OCI-M2 (cell line): ENCODE measurements around the gene SCN3A.

Source experiments
- DNase-seq: peaks from one replicate; lab custom pipeline; 2025; ENCODE audit not compliant: unreplicated experiment; lab: John Stamatoyannopoulos, UW

SCN3A gene

DNA sequence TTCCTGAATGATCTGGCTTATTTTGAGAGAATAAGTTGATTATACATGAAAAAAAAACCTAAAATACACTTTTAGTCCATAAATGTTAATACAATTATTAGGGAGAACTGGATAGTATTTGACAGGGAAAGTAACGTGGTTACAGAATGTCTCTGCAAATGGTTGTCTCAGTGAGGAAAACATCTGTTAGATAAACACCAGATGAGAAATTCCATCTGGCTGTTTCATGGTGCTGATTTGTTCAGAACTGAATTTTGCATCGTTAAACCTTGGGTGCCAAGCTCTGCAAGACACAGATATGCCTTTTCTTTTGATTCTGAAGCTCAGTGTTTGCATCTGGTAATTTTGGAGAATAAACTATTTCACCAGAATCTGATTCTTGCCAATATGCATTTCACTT lies 90.4 kb downstream of the SCN3A start:
- DNase-seq = no peak

DNA sequence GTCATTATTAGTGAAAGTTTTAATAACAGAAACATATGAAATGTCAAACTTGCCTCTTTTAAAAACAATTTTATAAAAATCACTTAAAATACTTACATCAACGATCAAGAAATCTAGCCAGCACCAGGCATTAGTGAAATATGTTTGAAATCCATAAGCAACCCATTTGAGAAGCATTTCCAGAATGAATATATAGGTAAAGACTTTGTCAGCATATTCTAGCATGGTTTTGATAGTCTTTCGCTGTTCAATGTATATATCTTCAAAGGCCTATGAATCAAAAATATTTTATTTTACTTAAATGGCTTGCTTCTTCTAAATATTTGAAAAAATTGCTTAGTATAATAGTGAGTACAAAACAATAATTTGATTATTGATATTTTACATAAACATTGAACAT lies 91.1 kb downstream of the SCN3A start:
- DNase-seq = no peak

DNA sequence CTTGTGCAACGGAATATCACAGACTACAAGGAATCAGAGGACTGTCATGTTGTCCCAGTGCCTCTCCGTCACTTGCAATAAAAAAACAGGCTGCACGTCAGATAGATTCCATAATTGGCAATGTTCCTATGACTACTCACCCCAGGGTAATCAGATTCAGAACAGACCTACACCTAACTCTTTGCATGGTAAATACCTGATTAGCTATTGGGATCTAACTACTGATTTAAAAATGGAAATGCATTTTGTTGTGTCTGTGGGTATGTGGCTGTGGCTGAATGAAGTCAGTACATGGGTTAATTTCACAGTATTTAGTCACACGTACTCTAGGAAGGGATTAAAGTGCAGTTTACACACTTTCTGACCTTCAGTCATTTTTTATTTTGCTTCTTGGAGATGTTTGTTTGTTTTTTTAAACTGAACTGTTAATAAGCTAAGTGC lies 91.7 kb downstream of the SCN3A start:
- DNase-seq = no peak

DNA sequence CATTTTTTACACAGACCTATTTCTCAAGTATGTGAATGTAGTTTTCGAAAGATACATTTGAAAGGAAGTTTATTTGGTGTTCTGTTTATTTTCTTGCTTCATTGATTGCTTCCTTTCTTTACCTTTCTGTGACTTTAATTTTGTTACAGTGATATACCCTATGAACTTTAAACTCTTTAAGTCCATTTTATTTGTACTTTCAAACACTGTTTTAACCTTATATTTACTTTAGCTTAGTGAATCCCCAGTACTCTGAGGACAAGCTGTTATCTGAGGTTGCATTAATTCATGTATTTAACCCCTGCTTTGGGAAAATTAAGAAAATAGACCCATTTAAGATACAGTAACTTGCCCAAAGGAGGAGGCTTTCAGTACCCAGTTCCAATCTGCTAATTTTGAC lies 93.5 kb downstream of the SCN3A start:
- no peak for DNase-seq

DNA sequence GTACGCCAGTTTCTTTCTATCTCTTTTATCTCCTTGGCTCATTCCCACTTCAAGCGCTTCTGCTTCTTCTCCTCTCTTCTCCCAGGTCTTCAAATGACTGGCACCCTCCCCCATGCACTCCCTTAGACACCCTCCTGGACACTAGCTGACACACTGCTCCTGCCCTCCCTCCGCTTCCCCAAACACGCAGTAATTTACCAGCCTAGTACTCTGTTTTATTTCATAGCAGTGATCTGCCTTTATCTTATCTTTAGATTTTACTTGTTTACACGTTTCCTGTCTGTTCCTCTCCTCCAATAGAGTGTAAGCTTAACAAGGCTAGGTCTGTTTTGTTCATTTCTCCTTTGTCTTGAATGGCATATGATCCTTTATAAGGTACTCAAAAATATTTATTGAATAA lies 93.9 kb downstream of the SCN3A start:
- no peak for DNase-seq

DNA sequence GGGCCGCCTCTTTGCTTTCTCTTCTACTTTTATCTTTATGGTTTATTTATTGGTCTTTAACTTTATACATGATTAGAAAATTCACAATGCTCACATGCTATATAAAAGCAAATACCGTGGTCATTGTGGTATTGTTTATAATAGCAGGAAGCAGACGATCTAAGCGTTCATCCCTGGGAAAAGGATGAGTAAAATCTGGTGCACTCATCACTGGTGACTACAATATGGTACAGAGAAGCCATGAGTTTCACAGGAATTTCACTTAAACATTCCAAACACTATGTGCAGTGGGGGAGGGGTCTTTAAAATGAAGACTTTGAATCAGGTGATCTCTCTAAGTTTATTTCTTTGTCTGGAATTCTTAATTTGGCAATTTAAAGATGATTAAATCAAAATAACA lies 97.9 kb downstream of the SCN3A start:
- DNase-seq = no peak

DNA sequence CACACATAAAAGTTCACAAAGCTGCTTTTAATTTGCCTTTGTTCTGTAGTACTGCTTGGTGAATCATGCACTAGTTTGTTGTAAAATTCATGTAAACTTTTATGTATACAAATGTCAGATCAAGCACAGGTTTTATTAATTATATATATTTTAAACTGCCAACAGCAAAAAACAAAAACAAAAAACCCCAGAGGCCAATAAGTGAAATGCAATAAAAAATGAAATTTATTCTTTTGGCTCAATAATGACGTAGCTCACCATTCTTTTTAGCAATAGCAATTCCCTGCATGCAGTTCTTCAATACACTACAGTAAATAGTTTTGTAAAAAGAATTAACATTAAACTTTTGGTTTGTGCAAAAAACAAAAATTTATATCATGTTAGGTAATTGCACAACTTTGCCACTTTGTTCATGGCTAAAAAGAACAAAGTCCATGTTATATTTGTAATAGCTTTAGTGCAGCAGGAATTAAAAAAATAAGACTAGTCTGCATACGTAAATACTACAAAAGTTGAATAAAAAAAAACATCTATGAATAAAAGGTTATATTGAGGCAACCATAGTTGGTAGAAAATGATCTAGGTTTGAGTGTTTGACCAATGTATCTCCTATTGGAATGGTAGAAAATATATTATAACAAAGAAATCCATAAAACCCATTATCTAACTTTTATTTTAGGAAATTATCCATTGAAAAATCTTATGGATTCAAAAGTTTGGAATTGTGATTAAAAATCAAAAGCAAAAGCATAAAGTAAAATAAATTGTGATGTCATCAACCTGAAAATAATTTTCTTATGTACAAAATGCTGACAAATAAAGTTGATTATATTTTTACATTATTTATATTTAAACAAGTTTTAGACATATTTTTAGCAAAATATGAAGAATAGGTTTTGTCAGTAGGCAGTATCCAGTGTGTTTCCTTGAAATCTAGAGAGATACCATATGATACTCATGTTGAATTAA lies 115.6 kb downstream of the SCN3A start:
- no peak for DNase-seq

DNA sequence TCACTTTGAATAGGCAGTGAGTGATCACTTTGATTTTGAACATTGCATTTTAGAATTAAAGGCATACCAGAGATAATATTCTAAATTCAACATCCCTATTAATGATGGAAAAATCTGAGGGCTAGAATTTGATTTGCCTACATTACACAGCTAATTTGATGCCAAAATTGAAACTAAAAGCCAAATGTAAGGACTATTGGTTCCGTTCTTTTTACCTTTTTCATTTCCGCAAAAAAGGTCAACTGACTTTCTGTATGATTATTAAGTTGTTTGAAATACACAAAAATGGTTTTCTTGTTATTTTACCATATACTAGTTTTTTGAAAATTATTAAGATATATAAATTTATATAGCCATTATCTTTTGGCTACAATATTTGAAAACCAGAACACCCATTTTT lies 117.5 kb downstream of the SCN3A start:
- DNase-seq = no peak

DNA sequence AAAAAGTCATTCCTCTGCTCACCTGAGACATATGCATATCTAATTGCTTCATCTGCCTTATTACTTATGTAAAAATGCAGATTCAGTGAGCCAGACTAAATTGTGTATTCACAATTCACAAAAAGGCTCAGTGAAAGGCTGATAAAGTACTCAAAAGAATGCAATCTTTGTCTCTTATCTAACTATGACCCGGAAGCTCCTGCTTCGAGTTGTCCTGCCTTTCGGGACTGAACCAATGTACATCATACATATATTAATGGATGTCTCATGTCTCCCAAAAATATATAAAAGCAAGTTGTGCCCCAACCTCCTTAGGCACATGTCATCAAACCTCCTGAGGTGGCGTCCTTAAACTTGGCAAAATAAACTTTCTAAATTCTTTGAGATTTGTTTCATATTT lies 120.5 kb downstream of the SCN3A start:
- no peak for DNase-seq

DNA sequence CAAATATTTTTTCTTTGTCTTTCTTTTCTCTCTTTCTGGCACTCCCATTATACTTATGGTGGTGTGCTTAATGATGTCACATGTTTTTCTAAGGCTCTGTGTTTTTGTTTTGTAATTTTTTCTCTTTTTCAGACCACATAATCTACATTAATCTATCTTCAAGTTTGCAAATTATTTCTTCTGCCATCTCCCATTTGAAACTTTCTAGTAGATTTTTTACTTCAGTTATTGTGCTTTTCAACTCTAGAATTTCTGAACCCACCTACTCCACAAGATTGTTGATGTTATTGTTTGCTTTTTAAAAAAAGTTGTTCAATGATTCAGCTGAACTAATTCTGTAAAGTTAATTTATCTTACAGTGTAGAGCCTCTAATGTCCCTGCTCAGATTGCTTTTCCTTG lies 121.4 kb downstream of the SCN3A start:
- no peak for DNase-seq

DNA sequence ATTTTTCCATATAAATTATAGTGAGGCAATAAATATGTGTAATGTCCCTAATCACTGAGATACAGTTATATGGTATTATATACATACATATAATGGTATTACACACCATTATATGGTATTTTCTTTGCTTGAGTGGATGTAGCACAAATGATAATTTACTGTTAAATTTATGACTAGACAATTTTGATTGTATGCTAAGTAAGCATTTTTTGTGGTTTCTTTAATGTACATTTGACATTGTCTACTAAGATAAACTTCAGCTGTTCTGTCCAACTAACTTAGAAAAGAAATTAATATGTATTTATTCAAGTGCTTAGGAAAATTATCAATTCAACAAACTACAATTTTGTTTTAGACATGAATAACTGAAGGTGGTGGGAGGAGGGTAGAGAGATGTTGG lies 122.6 kb downstream of the SCN3A start:
- DNase-seq = no peak

DNA sequence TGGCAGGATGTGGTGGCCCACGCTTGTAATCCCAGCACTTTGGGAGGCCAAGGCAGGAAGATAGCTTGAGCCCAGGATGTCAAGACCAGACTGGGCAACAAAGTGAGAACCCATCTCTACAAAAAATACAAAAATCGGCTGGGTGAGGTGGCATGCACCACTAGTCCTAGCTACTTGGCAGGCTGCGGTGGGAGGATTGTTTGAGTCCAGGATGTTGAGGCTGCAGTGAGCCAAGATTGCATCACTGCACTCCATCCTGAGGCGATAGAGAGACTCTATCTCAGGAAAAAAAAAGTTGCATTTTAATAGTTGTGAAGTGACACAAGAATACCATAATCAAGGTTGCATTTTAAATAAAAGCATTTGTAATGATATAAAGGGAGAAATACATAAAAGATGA lies 124.4 kb downstream of the SCN3A start:
- DNase-seq = no peak

DNA sequence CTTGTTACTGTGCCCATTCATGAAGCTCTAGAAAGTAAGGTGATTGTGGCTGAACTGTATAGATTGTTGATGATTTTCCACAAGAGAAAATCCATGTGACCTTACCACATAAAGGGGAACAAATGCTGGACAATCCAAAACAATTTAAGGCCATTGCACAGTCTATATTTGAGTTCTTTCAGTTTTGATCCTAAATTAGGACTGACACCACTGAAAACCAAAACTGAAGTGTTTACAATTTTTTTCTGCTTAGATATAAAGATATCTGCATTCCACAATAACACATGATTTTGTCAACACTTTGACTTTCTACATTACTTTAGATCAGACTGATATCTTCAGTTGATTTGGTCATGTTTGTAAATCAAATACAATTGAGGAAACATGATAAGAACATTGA lies 124.9 kb downstream of the SCN3A start:
- DNase-seq = no peak

DNA sequence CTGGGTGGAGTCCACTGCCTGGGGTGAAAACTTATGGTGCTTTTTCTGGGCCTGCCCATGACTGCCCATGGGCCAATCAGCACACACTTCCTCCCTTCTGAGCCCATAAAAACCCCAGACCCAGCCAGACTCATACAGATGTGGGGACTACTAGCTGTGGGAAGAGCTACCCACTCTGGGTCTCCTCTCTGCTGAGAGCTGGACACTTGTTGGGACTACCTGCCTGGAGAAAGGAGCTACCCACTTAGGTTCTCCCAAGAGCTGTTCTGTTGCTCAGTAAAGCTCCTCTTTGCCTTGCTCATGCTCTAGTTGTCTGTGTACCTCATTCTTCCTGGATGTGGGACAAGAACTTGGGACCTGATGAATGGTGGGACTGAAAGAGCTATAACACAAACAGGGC lies 129.0 kb downstream of the SCN3A start:
- DNase-seq = no peak

DNA sequence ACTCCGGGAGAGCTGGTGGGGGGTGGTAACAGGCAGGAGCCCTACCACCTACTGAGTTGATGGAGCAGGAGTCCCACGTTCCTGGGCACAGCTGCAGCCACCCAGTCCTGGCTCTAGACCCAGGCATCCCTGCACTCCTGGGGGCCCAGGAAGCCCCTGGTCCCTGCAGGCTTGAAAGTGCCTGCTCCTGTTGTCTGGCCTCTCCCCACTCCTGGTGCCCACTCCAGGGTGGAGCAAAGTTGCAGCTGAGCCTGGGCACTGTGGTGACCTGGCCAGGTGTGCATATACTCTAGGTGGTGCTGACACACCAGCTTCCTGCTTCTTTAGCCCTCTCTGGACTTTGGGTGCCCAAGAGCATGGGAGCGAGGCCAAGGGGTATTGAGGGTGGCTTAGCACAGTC lies 129.5 kb downstream of the SCN3A start:
- DNase-seq = no peak

DNA sequence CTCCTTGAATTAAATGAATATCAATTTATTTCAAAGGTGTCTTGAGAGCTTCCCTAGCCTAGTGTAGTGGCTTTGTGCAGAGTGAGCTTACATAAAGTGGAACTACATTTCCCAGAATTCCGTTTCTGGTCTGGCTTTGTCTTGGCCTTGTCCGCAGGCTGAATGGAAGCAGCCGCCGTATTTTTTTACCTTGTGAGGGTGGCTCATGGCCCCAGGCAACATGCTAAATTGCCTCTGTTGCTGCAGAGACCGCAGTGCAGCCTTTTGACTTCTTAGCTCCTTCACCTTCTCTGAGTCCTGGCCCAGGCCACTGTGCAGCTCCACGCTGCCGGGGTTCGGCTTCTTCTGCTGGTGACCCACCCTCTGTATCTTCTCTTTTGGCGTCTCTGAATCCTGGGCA lies 133.8 kb downstream of the SCN3A start:
- DNase-seq = no peak

DNA sequence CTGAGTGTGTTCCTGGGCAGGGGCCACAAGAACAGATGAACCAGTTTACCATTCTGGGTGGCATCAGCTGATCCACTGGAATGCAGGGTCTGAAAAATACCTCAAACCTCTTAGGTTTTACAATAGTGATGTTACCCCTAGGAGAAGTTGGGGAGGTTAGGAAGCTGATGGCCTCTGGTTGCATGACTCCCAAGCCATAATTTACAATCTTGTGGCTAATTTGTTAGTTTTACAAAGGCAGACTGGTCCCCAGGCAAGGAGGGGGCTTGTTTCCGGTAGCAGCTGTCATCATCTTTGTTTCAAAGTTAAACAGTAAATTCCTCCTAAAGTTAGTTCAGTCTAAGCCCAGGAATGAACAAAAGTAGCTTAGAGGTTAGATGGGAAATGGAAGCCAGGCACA lies 134.7 kb downstream of the SCN3A start:
- DNase-seq = no peak

DNA sequence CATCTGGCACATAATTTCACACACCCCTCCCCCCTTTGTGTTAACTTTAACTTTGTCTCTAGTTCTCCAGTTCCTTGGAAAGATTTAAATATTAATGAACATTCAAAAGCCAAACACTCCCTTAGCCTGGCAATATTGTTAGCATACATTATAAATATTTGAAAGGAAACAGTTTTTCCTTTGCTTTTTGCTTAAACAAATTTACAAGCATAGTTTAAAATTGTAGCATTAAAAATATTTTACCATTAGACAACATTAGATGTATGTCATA lies 135.4 kb downstream of the SCN3A start:
- no peak for DNase-seq

DNA sequence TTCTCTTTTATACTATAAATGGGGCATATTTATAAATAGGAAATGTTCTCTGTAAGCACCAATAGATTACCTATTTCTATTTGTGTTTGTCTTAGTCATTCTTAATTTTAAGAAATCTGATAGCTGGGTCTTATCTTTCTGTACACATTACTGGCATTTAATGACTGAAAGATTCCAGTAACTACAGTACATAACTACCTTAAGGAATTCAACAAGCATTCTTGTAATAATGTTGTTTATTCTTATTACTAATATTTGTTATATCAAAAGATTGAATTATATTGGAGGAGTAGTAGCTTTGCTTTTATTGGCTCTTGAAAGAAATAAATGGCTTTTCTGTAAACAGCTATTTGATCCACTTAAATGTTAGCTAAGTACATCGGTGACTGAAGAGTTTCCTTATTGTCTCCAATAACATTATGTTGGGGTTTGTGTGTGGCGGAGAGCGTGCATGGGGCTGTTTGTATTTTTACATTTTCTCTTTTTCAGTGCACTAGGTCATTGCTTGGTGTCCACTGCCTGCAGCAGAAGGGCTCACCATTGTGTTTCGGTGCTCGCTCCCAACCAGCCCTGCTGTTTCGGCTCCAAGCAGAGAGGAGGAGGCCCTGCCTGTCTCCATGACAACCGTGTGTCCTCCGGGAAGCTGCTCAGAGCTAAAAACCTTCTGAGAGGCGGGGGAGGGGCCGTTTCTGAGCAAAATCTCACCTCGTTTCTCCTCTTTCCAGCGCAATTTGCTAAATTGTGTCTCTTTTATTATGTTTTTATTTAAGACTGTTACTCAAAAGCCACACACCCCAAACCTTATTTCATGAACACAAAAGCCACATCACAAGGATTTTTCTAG lies 136.0 kb downstream of the SCN3A start:
- no peak for DNase-seq

DNA sequence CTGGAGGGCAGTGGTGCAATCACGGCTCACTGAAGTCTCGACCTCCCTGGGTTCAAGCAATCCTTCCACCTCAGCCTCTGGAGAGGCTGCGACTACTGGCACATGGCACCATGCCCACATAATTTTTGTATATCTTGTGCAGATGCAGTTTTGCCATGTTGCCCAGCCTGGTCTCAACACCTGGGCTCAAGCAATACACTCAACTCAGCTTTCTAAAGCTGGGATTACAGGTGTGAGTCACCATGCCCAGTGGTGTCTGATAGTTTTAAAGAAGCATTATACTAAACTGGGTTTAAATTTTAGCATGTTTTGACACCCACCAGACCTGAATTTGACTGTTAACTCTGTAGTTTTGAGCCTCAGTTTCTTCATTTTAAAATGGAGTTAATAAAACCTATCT lies 139.1 kb downstream of the SCN3A start:
- no peak for DNase-seq

DNA sequence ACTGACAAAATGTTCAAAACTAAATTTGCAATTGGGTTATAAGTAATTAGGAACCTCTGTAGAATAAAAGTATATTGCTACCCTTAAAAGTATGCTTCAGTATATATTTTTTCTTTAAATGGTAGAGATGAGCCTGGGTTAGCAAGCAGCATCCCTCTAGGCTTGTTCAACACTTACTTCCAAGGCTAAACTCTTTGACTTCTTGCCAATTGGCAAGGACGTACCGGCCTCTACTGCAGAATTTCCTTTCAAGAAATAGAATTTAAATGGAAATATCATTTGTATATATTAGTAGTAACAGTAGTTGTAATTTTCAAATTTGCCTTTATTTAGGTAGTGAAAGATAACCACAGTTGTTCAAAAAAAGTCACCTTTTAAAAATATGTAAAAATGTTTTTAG lies 143.4 kb downstream of the SCN3A start:
- DNase-seq = no peak

DNA sequence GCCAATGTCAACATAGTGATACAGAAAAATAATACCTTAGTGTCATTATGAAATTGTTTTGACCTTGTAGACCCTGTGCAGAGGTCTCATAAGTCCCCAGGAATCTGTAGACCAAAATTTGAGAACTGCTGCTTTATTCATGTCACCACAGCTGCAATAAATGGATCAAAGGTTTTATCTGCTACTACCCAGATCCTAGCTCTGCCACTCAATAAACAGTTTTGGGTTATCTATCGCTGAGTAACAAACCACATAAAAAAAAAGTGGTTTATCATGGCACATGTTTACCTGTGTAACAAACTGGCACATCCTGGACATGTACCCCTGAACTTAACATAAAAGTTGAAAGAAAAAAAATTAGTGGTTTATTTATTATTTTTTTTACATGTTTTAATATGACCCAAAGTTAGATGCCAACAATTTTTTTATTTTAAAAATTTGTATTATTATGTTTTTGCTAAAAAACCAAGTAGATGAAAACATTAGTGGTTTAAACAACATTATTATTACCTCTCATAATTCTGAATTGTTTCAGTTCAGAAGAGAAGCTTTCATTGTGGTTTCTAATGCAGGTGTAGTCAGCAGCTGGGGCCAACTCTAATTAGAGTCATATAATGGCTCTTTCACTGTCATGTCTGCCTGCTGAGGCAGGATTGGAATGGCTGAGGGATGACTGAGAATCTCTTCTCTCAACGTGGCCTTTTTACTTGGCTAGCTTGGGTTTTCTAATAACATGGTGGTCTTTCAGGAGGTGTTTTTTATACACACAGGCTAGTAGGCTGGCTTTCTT lies 145.2 kb downstream of the SCN3A start:
- DNase-seq = no peak
